NCI-H2081 (cell line): Measurements from ENCODE around the gene HOMER3.
"Not testable (repeated sequence)": the region's sequence is repeated elsewhere in the genome, so short reads cannot be mapped to it uniquely, and the experiment has no call there.

Experiments used
- DNase-seq, 2 experiments: peaks; one replicate each; lab custom pipeline; 2025; lab: John Stamatoyannopoulos, UW

HOMER3 gene

DNA sequence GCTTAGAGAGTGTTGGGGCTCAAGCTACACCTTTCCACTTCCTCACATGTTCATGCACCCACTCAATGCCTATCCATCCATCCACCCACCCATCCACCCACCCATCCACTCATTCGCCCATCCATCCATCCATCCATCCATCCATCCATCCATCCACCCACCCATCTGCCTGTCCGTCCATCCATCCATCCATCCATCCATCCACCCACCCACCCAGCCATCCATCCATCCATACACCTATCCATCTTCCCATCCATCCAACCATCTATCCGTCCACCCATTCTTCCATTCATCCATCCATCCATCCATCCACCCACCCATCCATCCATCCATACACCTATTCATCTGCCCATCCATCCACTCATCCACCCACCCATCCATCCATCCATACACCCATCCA is 13.1 kb upstream of the HOMER3 start:
- no peak for DNase-seq

DNA sequence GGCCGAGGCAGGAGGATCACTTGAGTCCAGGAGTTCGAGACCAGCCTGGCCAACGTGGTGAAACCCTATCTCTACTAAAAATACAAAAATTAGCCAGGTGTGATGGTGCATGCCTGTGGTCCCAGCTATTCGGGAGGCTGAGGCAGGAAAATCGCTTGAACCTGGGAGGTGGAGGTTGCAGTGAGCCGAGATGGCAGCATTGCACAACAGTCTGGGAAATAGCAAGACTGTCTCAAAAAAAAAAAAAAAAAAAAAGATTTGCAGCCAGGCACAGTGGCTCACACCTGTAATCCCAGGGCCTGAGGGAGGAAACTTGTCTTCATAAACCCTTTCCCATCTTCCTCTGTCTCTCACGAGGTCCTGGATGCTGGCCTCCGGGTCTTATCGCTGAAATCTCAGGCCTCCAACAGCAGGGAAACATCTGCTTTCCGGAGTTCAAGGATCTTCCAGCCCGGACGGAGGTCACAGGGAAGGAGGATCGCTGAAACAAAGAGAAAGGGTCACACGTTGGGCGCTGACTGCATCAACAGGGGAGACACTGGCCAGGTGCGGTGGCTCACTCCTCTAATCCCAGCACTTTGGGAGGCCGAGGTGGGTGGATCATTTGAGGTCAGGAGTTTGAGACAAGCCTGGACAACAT is 11.5 kb upstream of the HOMER3 start:
- DNase-seq: not testable (repeated sequence)

DNA sequence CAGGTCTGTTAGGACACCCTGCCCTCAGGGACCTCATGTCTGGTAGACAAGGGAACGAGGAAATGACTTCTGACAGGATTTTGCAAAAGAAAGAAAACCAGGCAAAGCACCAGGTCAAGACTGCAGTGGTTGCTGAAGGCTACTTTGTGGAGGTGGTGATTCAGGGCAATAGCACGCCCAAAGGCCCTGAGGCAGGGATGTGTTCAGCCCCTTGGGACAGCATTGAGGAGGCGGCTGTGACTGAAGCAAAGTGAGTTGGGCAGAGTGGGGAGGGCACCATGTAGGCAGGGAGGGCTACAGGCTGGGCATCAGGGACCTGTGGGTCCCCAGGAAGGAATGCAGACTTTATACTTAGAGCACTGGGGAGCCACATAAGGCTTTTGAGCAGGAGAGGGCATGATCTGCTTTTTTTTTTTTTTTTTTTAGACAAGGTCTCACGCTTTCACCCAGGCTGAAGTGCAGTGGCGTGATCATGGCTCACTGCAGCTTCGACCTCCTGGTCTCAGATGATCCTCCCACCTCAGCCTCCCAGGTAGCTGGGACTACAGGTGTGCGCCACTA is 10.8 kb upstream of the HOMER3 start:
- DNase-seq: no peak

DNA sequence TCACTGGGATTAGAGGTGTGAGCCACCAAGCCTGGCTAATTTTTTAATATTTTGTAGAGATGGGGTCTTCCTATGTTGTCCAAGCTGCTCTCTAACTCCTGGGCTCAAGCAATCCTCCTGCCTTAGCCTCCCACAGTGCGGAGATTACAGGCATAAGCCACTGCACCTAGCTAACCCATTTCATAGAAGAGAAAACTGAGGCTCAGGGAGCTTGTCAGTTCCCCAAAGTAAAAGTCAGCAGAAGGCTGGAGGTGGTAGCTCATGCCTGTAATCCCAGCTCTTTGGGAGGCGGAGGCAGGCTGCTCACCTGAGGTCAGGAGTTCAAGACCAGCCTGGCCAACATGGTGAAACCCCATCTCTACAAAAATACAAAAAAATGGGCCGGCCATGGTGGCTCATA is 8.8 kb upstream of the HOMER3 start:
- DNase-seq: no peak

DNA sequence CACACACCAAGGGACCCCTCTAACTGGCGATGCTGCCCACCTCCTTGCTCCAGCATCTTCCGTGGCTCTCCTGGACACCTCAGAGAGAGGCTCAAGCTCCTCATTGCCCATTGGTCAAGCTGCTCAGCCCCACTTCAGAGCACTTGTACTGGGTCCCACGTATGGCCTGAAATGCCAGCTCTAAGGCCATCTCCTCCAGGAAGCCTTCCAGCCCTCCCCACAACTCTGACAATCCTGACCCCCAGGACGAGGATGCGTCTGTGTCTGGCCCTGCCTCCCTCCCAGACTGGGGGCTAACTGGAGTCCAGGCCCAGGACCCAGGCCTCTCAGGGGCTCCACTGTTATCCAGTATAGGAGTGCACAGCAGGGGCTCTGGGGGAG is 7.9 kb upstream of the HOMER3 start:
- no peak for DNase-seq

DNA sequence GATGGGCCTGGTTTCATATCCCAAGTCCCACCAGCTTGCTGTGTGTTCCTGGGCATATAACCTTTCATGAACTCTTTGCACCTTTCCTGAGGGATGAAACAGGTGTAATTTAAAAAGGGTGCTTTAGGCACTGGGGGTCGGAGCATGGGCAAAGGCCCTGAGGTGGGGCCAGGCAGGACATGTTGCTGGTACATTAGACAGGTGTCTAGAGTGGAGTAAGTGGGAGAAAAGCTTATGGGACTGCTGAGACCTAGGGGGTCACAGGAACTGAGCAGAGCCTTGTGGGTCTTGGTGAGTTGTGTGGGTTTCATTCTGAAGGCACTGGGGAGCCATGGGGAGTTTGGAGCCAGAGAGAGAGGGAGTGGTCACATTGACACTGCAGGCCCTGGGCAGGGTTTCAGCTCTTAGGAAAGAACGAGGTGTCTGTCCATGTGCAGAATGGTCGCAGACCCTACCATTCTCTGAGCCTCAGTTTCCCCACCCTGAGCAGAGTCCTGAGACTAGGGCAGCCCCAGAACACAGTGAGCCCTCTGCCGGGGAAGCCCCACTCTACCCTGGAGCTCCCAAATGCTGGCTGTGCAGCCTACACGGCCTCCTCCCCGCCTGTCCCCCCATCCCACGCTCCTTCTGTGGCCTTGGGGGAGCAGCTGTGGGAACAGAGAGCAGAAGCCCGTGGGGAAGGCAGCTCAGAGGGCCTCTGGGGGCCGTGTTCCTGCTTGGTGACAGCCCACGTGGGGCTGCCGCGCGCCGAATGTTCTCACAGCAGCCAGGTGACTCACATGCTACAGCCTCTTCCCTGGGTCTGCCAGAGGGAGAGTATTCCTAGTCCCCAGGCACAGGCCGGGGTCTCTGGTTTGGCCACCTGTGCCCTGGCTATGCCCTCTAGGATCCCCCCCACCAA is 7.3 kb upstream of the HOMER3 start:
- DNase-seq: no peak

DNA sequence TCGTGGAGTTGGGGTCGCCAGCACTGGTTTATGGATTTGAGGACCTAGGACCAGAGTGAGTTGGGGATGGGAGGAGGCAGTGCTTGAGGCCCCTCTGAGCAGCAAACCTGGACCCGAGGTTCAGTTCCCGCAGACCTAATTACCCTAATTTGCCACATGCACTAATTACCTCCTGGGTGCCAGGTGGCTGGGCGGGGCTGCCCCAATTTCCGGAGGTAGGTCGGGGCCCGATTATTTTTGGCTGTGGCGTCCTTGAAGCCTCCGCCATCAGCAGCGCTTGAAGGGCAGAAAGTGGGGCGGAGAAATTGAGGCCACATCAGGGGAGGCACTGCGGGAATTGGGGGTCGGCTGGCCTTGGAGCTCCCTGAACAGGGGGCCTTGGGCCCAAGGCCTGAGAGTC is 5.9 kb upstream of the HOMER3 start:
- no peak for DNase-seq

DNA sequence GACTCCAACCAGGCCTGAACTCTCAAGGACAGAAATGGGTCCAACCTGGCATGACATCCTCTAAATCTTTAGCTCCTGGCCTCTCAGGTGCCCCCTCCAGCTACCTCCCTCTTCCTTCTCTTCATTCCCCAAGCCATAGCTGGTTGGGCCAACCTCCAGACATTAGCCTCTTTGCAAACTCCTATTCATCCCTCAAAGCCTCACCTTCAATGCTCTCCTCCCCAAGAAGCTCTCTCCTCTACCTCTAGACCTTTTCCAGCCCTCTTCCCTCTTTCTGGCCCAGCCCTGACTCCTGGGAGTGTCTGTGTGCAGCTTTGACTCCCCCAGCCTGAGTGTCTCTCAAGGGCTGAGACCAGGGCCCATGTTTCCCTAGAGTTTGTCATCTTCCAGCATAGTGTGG is 5.3 kb upstream of the HOMER3 start:
- DNase-seq: no peak

DNA sequence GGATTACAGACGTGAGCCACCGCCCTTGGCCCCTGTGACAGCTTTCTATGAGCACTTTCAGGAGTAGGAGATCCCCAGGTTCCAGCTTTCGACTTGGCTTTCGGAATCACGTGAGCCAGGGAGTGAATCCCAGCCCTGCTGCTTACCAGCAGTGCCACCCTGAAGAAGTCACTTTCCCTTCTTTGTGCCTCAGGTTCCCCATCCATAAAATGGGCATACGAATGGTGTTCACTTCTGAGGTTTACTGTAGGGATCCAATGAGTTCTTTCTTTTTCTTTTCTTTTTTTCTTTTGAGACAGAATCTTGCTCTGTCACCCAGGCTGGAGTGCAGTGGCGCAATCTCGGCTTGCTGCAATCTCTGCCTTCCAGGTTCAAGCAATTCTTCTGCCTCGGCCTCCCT is 4.3 kb upstream of the HOMER3 start:
- DNase-seq: no peak

DNA sequence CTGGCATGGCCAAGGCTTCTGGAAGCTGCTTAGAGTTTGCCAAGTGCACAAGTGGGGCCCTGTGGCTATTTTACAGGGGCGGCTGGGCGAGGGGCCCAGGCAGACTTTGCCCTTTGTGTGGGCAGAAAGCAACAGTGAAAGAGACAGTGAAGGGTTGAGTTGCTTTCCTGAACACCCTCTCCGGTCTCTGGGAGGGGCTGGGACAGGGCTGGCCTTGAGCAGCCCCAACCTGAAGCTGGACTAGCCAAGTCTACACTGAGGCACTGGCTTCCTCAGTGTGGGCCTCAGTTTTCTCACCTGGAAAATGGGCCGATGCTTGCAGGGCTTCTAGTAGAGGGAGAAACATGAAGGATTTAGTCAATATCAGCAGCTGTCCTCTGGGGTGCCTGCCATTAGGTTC is 2.4 kb upstream of the HOMER3 start:
- no peak for DNase-seq

DNA sequence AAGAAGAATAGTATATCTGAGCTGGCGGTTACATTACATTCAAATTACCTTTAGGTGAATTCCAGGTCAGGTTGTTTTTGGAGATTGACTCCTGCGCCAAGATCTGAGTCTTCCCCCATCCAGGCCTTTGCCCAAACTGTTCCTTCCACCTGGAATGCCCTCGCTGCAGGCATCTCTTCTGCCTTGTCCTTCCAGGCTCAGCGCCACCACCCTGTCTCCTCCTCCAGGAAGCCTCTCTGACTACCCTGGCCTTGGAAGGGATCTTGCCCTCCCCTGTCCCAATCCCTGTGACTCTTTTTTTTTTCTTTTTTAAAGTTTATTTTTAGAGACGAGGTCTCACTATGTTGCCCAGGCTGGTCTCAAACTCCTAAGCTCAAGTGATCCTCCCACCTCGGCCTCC is 1.7 kb upstream of the HOMER3 start:
- no peak for DNase-seq

DNA sequence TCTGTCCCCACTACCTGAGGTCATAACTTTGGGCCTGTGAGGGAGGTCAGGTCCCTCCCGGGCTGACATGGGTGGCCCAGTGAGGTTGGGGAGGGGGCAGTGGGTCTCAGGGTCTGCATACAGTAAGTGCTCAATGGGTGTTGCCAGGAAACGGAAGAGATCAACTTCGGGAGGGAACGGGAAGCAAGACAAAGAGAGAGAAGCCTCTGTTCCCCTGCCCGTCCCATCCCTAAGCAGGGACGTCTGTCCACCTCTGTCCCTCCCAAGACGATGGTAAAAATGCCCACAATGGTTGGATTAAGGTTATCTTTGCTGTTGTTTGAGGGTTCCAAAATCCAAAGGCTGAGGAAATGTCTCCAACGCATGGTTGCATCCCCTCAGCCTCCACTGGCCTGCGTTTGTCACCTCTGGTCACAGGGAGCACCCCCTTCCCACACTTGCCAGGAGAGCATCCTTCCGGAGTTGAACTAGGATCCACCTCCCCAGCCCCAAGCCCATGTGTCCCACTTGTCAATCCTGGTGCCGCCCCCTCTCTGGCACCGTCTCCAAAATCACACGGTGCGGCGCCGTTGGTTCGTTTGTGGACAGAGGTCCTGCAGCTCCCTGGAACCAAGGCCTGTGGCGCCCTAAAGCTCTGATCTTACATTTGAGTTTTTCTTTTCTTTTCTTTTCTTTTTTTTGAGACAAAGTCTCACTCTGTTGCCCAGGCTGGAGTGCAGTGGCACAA is 774 bp upstream of the HOMER3 start:
- DNase-seq: no peak

DNA sequence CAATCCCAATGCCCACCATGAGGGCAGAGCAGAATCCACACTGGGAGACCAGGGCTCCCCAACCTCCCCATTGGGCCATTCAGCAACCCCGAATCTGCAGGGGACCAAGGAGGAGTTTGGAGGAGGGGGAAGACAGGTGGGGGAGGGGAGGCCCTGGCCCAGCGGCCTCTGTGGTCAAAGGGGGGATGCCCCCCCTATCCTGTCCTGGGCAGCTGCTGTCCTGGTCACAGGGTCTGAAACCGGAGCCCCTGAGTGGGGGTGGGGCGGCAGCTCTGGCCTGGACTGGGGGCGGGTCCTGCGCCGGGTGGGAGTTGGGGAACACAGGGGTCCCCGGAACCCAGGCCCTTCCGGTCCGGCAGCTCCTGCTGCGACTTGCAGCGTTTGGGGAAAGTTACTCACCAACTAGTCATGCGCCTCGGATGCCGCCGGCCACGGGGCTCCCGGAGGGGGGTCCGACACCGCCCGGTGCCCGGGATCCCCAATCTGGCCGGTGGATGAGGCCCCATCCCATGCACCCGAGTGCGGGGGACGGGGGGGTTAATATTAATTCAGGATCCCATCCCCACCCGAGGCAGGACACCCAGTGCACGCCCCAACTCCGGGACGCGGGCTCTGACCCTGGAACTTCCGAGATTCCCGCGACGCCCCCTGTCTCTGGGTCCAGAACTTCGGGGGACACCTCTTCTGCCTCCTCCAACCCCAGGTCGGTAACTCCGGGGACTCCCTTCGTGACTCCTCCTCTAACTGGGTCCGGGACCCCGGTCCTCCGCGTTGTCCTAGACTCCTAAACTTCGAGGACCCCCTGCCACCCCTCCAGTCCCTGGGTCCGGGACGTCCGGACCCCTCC is 872 bp downstream of the HOMER3 start:
- DNase-seq: no peak

DNA sequence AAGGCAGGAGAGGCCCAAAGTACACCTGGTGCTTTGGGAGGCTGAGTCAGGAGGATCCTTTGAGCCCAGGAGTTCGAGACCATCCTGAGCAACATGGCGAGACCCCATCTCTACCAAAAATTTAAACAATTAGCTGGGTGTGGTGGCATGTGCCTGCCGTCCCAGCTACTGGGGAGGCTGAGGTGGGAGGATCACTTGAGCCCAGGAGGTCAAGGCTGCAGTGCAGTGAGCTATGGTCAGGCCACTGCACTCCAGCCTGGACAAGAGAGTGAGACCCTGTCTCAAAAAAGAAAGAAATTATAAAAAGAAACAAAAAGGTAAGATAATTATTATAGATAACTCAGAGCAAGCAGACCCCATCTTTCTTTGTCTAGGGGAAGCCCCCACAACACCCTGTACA is 1.9 kb downstream of the HOMER3 start:
- no peak for DNase-seq

DNA sequence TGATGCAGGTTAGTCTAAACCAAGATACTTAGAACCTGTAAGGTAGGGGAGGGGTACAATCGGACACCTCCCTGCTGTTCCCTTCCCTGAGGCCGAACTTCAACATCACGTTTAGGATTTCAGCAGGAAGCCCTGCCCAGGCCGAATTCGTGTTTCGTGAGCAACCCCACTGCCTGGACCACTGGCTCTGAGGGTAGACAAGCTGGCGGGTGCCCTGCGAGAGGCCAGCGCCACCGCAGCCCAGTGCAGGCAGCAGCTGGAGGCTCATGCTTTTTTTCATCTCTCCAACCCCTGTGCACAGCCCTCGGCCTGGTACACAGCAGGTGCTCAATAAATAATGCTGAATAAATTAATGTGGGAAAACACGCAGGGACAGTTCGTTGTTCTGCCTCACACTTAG is 7.7 kb downstream of the HOMER3 start:
- DNase-seq: no peak

DNA sequence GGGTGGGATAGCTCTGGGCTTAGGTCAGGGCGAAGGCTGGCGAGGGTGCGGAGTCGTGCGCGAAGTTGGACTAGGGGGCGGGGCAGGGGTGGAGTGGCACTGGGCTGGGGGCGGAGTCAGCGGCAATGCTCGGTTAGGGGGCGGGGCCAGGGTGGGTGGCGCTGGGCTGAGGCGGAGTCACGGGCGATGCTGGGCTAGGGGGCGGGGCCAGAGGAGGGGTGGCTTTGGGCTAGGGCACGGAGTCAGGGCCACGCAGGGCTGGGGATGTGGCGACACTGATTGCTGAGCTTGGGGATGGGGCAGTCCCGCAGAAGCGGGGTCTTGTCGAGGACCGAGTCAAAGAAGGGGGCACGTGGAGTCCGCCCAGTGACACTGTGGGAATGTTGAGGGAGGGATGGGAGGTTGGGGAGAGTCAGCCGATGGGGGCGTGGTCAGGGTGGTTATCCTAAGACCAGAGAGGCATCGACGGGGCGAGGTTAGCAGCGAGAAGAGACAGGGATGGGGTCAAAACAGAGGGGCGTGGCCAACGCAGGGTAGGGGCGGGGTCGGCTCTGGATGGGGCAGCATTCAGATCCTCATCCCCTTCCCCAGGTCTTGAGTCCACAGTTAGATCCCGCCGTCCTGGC is 8.7 kb downstream of the HOMER3 start:
- DNase-seq: peak in 1 of 2 experiments; percentile 27

DNA sequence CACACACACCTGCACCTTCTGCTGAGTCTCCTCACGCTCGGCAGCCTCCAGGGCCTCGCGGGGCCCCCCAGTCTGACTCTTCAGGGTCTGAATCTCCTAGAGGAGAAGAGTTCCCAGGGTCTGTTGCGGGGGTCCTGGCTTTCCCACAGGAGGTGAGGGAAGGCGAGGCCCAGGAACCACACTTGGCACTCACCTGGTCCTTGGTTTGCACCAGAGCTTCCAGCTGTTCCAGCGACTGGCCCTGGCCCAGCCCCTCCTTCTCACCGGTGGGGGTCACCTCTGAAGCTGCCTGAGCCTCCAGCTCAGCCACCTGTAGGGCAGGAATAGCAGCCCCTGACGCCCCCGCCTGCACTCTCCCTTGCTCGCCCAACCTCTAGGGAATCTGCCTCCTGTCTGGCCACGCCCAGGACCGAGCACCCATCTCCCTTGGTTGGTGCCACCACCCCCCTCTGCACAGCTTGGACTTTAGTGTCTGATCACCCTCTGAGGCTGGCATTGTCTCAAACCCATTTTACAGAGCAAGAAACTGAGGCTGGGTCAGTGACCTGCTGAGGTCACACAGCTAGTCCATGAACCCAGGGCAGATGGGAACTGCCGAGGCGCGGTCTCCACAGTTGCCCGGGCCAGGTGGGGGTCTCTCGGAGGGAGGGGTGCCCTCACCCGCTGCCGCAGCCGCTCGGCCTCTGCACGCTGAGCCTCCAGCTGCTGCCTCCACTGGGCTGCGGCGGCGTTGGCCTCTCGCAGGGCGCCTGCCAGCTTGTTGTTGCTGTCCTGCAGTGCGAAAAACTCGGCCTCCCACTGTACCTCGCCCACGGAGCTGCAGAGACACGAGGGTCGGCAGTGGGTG is 9.5 kb downstream of the HOMER3 start:
- DNase-seq: no peak

DNA sequence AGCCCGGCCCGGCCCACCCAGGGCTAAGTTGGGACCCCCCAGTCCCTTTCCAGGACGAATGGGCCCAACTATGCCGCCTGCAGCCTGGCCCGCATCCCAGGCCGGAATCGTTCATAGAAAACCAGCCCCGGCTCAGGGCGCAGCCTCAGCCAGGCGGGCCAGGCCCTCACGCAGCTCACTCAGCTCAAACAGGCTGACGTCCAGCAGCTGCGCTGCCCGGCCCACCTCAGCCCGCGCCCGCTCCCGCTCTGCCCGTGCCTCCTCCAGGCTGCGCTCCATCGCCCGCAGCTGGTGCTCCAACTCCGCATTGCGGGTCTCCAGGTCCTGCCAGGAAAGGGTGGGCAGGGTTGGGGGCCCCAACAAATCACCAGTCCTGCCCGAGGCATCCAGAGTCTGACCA is 11.7 kb downstream of the HOMER3 start:
- DNase-seq: no peak

DNA sequence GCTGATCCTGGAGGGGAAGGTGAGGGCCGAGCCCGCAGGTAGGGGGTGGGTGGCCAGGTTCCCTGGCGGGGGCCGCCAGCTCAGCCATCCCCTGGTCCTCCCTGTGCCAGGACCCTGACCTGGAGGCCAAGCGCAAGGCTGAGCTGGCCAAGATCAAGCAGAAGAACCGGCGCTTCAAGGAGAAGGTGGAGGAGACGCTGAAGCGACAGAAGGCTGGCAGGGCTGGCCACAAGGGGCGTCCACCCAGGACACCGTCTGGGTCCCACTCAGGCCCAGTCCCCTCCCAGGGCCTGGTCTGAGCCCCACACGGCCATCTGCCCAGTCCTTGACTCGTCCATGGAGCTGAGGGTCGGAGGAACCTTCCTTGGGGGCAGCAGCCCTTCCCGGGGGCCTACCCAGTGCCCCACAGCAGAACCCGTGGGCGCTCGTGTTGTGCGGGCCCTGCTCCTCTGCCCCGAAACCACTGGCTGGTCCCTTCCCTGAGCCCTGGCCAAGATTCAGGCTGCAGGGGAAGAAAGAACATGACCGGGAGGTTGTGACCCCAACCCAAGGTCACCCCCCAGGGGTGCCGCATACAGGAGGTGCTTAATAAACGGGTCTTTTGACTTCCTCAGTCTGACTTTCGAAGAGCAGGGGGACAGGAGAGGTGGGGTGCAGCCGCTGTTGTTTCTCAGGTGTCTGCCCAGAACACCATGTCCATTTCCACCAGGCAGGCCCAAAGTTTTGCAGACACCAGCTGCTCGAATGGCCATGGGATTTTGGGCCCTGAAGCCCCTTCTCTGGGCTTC is 12.8 kb downstream of the HOMER3 start:
- no peak for DNase-seq
